ENCODE data around the gene NUAK1.
"Not testable (repeated sequence)": the region's sequence is repeated elsewhere in the genome, so short reads cannot be mapped to it uniquely, and the experiment has no call there.

NUAK1 gene

GRCh38 chr12:106146987-106147386, 8.2 kb upstream of the NUAK1 start:
- no peak for DNase-seq (ENCODE audit: low read depth in 2 of 2)

DNA sequence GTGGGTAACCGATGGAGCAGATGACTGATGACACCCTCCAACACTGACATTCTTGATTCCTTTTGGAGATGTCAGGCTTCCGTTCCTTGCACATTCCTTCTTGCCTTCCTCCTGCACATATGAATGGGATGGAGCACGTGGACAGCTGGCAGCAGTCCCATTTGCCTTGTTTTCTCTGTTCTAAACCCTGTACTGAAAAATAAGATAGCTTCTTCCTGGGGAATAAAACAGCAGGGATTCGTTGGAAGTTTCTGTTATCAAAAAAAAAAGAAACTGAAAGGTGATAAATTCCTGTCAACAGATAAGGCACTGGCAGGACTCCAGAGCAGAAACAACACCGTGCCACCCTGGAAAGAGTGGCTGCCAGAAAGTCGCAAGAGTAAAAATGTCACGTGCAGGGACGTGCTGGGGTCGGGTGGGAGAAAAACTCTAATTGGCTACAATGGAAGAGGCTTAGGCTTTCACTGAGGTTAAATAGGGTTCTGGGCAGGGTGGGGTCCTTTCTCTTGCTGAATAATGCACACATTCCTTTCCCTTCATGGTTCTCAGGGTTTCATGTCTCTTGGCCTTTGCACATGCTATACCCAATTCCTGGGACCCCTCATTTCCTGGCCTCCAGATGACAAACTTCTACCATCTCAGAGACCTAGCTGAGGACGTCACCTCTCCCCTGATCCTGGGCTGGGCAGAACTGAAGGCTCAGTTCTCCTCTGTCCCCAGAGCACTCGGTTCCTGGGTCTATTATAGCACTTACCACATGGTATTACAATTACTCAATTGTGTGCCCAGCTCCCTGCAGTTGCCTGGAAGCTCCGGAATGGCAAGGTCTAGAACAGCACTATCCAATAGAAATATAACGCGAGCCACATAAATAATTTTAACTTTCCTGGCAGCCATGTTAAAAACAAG, 7.0 kb upstream of the NUAK1 start:
- no peak for DNase-seq (ENCODE audit: low read depth in 2 of 2)

DNA sequence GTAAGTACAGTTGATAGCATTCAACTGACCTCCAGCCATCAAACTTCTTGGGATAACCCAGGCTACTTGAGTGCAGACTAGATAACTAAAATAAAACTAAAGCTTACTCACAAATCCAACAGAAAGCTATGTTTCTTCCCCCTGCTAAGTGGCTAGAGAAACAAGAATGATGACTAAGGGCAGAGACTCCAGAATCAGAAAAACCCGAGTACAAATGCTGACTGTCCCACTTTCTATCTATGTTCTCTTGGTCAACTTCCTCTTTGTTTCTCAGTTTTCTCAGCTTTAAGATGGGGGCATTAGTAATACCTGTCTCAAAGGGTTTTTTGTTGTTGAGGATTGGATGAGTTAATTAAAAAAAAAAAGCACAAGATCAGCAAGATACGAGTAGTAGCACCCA, 6.1 kb upstream of the NUAK1 start:
- no peak for DNase-seq (ENCODE audit: low read depth in 2 of 2)

DNA sequence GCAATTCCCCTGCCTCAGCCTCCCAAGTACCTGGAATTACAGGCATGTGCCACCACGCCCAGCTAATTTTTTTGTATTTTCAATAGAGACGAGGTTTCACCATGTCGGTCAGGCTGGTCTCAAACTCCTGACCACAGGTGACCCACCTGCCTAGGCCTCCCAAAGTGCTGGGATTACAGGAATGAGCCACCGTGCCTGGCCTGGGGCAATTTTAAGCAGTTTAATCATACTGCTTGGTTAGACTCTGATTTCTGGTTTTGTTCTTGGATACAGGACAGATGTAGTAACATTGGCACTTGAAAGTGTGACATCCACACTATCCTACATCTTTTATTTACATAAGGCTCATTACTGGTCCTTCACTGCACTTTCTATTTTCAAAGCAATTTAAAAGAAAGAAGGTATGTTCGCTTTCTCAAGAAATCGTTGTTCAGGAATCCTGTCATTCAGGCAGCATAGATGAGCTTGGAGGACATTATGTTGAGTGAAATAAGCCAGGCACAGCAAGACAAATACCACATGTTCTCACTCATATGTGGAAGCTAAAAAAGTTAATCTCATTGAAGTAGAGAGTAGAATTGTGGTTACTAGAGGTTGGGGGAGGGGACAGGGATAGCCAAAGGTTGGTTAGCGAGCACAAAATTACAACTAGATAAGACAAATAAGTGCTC, 4.0 kb upstream of the NUAK1 start:
- no peak for DNase-seq (ENCODE audit: low read depth in 2 of 2)

DNA sequence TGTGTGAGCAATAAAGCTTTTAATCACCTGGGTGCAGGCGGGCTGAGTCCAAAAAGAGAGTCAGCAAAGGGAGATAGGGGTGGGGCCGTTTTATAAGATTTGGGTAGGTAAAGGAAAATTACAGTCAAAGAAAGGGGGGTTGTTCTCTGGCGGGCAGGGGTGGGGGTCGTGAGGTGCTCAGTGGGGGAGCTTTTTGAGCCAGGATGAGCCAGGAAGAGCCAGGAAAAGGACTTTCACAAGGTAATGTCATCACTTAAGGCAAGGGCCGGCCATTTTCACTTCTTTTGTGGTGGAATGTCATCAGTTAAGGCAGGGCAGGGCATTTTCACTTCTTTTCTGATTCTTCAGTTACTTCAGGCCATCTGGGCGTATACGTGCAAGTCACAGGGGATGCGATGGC, 3.2 kb upstream of the NUAK1 start:
- DNase-seq (ENCODE audit: low read depth in 2 of 2): not testable (repeated sequence)

DNA sequence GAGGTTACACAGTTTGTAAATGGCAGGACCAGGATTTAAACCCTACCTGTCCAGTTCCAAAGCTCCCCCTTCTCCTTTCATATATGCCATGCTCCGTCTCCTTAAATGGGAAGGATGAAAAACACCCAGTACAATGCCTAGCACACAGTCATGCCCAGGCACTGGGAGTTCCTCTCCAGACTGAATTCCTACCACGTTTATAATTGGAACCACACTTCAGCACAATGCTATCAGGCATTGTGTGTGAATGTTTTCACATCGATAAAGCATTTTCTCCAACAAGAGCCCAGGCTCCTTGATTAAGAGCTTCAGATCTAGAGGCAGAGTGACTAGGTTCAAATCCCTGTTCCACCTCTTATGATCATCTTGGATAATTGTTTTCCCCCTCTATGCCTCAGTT, 2.7 kb upstream of the NUAK1 start:
- no peak for DNase-seq (ENCODE audit: low read depth in 2 of 2)

DNA sequence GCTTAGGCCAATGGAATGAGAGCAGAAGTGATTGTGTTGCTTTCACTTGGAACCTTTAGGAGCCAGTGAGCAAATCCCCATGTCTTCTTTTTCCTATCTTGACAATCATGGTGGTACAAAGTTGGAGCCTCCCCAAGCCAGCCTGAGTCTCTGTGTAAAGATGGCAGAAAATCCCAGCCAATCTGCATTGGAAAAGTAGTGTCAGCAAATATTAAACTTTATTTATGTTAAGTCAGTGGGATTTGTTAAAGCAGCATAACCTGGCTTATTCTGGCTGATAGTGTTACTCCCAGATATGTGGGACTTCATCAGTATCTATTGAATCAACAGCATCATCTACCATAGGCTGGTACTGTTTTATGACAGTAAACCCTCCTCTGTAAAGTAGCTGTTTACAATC, 2.2 kb upstream of the NUAK1 start:
- DNase-seq (ENCODE audit: low read depth in 2 of 2): no peak

GRCh38 chr12:106140223-106140986, 1.7 kb upstream of the NUAK1 start:
- DNase-seq (ENCODE audit: low read depth in 2 of 2): no peak

DNA sequence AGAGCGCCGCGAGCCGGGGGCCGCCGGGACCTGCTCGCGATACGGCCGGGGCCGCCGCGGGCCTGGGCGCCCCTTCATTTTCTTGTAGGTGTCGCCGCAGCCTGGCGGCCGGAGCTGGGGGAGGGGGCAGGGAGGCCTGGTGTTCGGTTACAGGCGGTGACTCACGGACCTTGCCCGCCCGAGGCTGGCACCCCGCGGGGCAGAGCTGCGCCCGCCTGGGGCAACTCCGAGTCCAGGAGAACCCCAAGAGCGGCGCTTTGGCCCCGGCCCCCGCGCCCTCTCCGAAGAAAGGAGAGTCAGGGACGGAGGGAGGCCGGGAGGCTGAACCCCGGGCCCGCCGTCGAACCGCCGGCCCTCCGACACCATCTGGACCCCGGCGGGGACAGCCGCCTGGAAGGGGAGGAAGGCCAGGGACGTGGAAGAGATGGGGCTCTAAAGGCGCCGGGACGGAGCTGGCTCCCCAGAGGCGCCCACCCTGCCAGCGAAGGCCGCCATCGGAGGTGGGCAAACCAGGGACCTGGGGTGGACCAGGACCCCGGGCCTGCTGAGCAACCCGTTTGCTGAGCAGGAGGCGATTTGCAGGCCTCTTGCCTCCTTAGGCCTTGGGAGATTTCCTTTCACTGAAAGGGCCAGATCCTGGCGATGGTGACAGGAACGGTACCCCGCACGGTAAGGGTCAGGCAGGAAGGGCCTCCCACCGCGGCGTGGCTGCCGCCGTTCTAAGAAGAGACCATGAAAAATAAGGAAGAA, 843 bp upstream of the NUAK1 start:
- no peak for DNase-seq (ENCODE audit: low read depth in 2 of 2)

DNA sequence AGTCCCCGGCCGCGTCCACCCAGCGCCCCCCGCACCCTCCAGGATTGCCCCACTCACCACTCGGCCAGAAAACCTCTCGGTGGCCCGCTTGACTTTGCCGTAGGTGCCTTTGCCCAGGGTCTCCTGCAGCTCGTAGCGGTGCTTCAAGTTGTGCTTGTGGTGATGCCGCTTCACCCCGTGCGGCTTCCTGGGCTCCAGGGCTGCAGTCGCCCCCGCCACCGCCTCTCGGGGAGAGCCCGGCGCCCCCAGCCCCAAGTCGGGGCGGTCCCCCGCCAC, 459 bp downstream of the NUAK1 start:
- DNase-seq (ENCODE audit: low read depth in 2 of 2): no peak

DNA sequence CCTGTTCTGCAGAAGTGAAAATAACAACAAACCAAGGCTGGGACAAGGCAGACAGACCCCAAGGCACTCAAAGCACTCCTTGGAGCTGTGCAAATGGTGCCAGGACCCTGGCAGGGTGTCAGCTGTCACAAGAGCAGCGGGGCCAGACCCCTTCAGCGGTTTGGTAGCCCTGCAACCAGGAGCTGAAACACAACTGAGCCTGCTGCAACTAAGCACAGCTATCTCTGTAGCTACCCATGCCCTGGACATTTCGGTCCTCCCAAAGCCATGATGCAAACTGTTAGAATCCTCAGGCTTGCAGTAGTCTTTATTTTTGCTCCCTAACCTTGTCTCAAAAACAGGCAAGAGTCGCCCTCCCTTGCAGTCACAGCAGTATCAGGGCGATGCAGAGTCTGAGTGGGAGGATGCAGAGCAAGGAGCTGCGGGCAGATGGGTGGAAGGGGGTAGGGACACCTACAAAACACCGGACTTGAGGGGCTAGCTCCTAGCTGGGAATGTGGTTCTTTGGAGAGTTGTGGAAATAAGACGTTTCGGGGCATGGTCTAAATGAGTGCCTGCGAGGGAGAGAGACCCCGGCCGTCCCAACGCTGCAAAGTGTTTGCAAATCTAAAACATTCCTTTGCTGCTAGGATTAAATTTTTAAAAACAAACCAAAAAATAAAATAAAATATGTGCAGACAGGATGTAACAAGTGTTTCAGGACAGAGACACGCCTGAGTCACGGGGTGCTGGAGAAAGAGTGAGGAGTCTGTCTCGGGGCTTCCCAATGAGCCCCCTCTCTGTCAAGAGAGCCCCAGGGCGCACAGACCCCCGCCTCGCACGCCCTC, 1.0 kb downstream of the NUAK1 start:
- DNase-seq (ENCODE audit: low read depth in 2 of 2): no peak

DNA sequence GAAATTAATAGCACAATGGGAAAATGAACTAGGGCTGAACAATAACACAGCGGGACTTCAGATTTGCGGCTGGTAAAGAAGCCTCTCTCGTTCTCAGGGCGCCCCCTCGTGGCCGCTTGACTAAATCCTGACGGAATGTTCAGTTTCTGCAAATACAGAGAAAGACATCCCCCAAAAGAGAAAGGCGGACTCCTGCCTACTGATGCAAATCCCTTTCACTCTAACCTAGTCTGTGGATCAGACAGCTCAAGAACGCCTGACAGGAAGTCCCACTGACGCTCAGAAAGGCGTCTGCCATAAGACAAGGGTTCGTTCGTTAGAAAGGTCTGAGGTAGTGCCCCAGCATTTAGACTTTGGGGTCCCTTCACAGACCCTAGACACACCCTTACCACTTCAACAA, 2.5 kb downstream of the NUAK1 start:
- peak; percentile 50 to 55 for DNase-seq (ENCODE audit: low read depth in 2 of 2)

DNA sequence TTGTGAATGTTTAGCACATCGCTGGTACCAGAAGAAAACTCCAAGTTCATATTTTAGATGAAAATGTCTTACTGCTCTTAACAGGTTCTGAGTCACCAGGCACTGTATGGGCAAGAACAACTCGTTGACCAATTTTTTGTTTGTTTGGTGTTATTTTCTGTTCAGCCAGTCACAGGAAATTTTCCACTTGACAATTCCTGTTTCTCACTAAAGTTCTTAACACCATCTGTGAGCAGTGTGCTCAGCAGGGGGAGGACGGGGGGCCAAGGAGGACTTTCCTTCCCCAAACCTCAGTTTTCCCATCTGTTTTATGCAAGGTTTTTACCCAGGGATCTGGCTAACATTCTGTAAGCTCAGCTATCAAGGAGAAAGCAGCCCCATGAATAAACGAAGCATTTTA, 3.0 kb downstream of the NUAK1 start:
- no peak for DNase-seq (ENCODE audit: low read depth in 2 of 2)

DNA sequence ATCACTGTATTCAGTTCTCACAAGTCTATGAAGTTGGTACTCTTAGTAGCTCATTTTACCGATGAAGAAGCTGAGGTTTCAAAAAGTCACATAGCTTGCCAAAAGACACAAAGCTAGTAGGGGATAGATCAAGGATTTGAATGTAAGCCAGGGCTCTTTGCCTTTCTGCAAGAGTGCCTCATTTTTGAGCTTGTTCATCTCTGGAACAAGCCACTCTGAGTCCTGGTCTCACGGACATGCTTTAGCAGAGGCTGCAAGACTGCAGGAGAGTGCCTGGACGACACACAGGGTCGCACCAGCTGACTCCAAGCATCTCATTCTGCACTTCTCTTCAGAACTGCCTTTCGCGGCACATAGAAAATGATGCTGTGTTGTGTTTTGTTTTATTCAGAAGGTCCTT, 3.7 kb downstream of the NUAK1 start:
- no peak for DNase-seq (ENCODE audit: low read depth in 2 of 2)

- DNase-seq (ENCODE audit: low read depth in 2 of 2): no peak
Measured at GRCh38 chr12:106134294-106134949, 4.3 kb downstream of the NUAK1 start.

DNA sequence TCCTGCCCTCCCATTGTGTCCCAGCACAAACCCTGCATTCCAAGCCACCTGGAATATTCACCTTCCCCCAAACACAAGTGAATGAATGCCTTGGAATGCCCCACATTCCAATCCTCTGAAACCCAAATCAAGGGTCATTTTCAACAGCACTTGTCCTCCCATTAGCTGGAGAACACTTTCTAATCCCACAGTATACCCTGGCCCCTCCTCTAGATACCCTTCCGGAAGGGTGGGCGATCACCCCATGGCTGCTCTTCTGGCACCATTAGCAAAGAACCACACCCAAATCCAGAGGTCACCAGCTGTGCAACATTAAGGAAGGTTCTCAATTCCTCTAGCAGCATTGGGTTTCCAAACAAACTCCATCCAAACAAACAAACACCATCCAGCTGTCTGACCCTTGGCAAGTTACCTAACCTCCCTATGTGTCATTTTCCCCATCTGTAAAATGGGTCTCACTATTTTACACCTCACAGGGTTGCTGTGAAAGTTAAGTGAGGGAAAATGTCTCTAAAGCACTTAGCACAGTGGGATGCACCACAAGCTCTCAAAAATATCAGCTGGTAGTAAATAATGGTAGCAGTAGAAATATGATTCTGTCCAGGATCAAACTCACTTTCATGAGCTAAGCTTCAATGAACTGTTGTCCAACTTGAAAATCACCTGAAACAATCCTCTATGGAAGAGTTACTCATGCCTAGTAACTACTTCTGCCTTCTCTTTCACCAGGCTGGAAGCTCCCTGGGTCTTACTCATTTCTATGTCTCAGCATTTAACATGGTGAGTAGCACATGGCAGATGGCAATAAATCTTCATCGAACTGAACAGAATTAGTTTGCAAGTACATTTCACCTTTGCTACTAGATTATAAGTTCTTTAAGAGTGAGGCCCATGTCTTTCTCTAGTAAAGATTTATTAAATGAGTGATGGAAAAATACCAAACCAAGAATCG, 5.3 kb downstream of the NUAK1 start:
- DNase-seq (ENCODE audit: low read depth in 2 of 2): no peak

DNA sequence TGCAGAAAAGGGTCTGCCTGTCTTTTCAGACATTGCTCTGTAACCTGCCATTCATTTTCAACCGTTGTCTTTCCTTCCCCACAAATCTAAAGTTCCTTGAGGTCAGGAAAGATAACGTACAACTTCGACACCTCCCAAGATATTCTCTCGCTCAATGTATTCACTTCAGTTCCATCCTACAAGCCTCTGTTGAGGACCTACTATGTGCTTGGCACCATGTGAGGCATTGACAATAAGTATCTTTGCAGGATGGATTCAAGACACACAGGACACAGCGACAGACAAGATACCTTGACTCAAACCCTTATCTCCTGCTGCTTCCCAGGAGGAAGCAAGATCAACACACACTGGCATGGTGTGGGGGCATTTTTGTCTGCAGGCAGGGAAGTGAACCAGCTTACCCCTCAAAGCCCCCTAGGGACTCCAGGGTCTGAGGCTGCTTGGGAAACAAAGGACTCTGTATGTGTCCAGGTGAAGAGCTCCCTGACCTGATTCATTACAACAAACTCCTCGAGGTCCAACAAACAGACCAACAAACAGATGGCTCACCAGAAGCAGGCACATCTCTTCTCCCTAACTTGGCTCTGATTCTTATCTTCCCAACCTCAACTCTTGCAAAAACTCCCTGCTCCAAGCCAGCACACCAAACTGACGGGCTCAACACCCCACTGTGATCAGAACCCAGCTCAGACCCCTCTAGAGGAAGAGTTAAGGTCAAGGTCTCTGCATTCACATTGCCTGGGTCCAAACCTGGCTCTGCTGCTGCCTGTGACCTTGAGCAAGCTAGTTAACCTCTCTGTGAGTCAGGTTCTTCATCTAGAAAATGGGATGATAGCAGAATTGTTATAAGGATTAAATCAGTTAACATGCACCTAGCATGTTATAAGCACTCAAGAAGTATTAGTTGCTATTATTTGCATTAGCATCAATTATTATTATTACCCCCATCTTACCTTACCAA, 6.3 kb downstream of the NUAK1 start:
- DNase-seq (ENCODE audit: low read depth in 2 of 2): no peak

- DNase-seq (ENCODE audit: low read depth in 2 of 2): no peak
Measured at GRCh38 chr12:106131676-106132075, 7.1 kb downstream of the NUAK1 start.
